Hypothalamus (tissue), 51 donors: ENCODE data around the gene AADAC.
"Not testable (repeated sequence)": the region's sequence is repeated elsewhere in the genome, so short reads cannot be mapped to it uniquely, and the experiment has no call there.

ENCODE experiments used
- DNase-seq, 51 donors: peaks; one replicate each; lab custom pipeline; 2025; lab: John Stamatoyannopoulos, UW

AADAC gene

GRCh38 chr3:151852074-151852811 lies 38.3 kb downstream of the AADAC start:
- no peak for DNase-seq

DNA sequence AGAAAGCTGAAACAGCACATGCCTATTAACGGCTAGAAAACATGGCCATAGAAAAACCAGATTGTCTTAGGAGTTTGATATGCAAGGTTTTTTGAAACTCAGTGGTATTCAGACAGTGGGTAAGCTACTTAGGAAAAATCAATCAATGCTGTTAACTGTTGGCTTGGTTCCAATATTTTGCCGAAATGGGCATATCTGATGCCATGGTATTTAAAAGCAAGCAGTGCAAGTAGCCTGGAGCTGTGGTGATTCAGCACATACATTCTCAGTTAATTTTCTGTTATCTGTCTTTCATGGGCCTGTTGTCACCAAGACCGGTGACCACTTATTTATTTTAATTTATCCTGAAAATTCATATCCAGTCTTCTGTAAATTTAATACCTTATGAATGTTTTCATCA lies 42.2 kb downstream of the AADAC start:
- DNase-seq = no peak

- no peak for DNase-seq
These were observed 42.7 kb downstream of the AADAC start for GRCh38 chr3:151856641-151857040.

DNA sequence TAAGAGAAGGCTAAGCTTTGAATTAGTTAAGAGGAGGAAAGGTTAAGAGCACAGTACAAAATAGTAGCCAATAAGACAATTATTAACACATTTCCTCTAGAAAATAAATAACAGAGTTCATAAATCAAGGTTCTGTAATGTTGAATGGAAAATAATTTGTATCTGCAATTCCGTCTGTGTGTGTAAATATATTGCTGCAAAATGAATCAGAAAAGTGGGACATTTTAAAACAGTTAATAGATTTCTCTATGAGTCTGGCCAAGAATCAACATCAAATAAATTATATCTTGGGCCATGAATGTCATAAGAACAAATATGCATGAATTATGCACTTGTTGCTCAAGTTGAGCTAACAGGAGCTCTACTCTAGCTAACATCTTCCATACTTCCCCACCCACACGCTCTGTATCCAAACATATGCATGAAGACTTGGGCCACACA lies 45.3 kb downstream of the AADAC start:
- DNase-seq = no peak

DNA sequence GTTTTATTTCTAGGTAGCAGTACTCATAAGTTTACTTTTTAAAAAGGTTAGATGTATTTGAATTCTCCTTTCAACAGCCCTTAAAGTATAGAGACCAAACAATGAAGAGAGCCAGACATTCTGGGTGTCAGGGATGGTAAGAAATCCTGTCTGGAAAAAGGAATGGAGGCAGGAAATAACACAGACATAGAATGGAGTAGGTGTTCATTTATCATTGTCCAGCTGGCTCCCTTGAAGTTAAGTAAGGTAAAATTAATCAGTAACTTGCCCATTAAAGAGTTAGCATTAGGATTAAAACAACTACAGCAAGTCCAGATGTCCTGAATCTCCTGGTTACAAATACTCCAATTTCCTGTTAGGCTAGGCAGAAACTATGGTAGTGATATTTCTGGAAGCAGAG lies 46.0 kb downstream of the AADAC start:
- DNase-seq = no peak

DNA sequence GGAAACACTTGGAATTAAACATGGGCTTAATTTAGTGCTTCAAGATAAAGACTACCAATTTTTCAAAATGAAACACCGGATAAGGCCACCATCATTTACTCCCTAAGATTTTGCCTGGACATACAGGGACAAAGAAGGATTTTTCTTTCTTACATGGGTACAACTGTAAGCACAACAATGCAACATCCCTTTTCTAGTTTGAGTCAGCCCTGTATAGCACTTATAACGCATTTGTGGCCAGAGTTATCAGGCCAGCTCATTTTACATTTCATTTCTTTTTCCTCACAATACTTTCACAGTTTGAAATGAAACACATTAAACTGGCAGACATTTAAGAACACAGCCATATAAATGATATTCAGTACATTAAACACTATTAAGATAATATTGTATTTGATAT lies 49.7 kb downstream of the AADAC start:
- no peak for DNase-seq

DNA sequence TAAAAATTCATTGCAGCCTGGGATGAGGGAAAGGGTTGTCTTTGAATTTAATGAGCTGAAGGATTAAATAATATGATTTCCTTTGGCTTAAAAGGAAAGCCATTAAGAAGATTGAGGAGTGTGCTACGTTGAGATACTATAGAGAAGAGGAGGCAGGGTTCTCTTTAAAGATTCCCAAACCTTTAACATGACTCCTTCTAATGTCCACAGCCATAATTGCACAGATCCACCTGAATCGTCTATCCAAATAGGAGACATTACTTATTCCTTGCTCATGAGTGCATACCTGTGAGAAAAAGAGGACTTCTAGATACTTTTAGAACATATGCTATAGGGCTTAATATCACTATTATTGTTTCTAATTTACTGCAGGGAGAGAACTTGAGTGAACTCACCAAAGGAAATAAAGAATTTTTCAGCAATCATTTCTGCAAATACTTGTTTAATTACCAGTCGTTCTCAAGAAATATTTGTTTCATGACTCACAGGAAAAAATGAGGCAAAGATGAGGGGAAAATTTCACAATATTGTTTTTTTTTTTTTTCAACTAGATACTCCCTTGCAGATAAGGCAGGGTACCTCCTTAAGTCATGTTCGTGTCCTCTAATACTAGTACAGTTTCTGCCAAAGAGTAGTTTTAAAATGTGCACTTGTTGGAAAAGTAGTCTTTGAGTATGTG lies 50.6 kb downstream of the AADAC start:
- DNase-seq = no peak

GRCh38 chr3:151866711-151867410 lies 52.9 kb downstream of the AADAC start:
- no peak for DNase-seq

GRCh38 chr3:151867666-151868065 lies 53.8 kb downstream of the AADAC start:
- no peak for DNase-seq

DNA sequence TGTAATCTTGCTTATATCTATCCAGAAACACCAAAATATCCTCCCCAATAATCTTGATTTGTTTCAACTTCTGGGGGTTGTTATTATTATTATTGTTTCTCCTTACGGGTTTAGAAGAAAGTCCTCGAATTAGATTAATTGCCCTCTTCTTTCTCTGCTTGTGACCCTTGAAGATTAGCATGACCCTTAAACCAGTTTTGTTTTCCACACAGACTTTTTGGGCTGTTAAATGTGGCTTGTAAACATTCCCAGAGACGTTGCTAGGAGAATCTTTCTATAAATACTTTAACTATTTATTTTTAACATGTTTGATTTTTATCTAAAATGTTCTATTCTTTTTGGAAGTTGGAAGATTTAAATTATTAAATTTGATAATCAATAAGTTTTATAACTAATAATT lies 55.3 kb downstream of the AADAC start:
- DNase-seq = no peak

DNA sequence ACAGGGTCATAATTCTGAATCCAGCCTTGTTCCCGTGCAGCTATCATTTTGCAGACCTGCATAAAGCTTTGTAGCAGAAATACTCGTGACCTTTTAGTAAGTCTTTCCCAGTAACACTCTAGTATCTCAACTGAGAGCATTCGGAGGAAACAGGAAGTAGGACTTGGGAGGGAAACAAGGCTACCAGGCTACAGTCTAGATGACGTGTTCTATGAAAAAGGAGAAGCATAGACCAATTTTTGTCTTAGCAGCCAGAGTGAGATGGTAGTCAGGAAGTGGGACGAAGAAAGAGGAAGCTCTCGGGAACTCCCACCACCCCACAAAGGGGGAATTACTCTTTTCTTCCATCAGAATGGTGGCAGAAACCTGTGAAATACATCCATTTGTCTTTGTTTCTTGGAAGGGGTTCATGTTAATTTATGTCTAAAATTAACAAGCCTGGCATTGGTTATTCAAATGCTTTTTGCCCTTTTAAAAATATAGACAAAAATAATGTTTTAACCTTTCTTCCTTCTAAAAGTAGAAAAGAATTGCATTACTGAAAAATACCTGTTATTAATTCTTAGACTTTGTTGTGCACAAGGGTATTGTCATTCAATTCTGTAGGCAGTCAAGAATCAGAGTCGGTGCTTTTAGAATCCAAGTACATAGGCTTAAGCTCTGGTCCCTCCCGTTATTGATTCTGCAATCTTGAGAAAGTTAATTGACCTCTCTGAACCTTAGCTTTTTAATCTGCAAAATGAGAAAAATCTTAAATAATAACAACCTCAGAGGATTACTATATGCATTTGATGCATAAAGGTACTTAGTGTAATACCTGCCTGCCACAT lies 57.9 kb downstream of the AADAC start:
- peak in 3 of 51 donors; percentile 1 to 15 (median 3) for DNase-seq

DNA sequence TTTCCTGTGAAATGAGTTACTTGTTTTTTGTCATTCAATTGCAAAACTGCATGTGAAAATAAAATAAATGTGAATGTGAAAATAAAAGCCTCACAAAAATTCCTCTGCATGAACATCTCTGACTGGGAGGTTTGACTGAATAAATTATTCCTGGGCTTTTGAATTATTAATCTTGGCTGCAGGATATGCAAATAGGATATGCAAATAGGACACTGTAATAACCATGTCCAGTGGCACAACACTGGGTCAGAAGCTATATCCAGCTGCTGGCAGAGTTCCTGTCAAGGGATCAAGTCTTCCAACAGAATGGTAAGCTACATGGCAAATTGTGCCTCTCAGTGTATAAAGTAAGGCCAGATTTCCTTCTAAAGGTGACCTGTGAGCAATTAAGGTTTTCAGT lies 59.5 kb downstream of the AADAC start, which contains the start of gene SUCNR1:
TSS of gene SUCNR1 (plus strand) at position 246 of the 400 bp plus-strand sequence. CDS start 6,250 bp downstream, outside the sequence.
- DNase-seq = no peak

DNA sequence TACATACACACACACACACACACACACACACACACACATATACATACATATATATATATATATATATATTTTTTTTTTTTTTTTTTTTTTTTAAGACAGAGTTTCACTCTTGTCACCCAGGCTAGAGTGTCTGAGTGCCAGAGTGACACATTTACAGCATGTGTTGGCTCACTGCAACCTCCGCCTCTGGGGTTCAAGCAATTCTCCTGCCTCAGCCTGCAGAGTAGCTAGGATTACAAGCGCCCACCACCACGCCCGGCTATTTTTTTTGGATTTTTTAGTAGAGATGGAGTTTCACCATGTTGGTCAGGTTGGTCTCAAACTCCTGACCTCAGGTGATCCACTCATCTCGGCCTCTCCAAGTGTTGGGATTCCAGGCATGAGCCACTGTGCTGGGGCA lies 60.2 kb downstream of the AADAC start:
- not testable (repeated sequence) for DNase-seq

DNA sequence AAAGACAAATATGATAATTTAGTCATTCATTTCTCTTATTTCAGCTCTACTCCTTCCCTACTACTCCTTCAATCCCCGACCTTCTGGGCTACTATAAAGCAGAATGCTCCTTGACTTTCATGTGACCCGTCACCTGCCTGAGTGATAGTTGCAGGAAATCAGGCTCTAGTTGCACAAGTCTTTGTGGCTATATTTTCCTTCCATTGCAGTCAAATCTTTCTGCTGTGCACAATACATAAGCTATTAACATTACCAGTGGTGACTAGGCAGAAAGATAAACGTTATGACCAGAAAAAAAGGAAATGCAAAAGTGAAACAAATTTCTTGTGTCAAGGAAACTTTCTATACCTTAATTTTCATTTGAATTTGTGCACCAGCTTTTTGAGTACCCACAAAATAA lies 61.8 kb downstream of the AADAC start:
- DNase-seq = no peak

DNA sequence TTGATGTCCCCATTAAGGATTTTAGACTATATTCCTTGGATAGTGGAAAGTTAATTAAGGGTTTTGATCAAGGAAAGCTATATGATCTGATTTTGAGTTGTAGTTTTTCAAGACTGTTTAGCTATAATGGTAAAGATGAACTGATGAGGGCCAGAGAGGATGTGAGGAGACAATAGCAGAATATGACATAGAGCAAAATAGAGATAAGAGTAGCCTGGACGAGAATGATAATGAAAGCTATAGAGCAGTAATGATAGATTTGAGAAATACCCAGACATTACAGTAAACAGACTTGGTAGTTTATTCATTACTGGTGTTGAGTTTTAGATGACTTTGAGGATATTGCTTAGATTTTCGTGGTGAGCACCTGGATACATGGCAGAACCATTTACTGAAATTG lies 63.4 kb downstream of the AADAC start:
- no peak for DNase-seq
